ENCODE results near the gene RAN.
A peak's percentile ranks its signal among the peaks of the same experiment; 100 is the strongest.
"Not testable (repeated sequence)": the region's sequence is repeated elsewhere in the genome, so short reads cannot be mapped to it uniquely, and the experiment has no call there.

RAN gene

DNA sequence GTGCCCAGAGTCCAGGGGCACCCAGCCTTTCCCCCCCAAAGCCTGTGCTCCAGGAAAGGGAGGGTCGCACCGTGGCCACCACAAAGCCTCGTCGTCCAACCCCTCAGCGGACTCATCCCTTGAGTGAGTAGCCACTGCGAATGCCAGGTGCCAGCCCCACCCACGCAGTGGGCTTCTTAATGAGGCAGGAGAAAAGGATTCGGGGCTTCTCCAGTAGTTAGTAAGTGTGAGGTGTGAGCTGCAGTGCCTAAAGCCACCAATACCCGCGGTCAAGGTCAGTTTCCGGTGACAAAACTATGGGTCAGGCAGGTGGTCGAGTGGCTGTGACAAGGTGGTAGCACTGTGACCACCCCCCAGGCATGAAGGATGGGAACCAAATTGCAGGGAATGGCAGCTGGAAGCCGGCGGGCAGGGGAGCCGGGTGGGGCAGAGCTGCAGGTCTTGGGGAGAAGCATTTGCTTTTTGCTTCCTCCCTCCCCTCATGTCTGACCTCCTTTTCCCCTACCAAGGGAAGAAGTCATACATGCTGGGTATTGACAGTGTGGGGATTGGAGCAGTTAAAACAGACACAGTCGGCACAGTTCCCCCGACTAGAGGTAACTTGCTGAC is 8.0 kb downstream of the RAN start:
- H3K4me3 ChIP-seq (ENCODE audit: low read depth, low read length), result peak overlapping the region; percentile 26
- TF ChIP-seq, protein P1, sequence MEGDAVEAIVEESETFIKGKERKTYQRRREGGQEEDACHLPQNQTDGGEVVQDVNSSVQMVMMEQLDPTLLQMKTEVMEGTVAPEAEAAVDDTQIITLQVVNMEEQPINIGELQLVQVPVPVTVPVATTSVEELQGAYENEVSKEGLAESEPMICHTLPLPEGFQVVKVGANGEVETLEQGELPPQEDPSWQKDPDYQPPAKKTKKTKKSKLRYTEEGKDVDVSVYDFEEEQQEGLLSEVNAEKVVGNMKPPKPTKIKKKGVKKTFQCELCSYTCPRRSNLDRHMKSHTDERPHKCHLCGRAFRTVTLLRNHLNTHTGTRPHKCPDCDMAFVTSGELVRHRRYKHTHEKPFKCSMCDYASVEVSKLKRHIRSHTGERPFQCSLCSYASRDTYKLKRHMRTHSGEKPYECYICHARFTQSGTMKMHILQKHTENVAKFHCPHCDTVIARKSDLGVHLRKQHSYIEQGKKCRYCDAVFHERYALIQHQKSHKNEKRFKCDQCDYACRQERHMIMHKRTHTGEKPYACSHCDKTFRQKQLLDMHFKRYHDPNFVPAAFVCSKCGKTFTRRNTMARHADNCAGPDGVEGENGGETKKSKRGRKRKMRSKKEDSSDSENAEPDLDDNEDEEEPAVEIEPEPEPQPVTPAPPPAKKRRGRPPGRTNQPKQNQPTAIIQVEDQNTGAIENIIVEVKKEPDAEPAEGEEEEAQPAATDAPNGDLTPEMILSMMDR (IDR thresholded peaks at IDR 0.05; ENCODE audit: low read depth, low read length), result no peak

DNA sequence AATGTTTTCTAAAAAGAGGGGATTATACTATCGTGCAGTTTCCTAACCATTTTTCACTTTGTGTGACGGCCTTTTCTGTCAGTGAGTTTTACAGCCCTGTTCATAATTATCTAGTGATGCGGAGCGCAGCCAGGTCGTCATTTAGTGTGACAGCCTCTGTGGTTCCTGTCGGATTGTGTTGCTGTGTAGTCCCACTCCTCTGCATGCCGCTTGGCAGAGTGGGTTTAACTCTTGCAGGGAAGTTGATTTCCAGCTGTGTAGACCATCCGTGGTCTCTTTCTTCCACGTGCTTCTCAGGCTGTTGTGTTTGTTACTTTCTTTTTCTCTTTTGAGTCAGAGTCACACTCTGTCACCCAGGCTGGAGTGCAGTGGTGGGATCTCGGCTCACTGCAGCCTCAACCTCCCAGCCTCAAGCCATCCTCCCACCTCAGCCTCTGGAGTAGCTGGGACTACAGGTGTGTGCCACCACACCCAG is 8.6 kb downstream of the RAN start:
- peak overlapping the region; percentile 26 for H3K4me3 ChIP-seq (ENCODE audit: low read depth, low read length)
- TF ChIP-seq, protein P1 (IDR thresholded peaks at IDR 0.05; ENCODE audit: low read depth, low read length), result no peak

DNA sequence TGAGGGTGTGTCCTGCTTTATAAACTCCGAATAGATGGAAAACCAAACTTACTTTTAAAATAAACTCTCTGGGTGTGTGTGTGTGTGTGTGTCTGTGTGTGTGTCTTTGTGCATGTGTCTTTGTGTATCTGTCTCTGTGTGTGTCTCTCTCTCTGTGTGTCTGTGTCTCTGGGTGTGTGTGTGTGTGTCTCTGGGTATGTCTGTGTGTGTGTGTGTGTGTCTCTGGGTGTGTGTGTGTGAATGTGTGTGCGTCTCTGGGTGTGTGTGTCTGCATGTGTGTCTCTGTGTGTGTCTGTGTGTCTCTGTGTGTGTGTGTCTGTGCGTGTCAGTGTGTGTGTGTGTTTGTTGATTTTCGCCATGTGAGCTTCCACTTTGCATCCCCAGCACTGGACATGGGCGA is 9.2 kb downstream of the RAN start:
- TF ChIP-seq, protein P1 (IDR thresholded peaks at IDR 0.05; ENCODE audit: low read depth, low read length), result no peak

DNA sequence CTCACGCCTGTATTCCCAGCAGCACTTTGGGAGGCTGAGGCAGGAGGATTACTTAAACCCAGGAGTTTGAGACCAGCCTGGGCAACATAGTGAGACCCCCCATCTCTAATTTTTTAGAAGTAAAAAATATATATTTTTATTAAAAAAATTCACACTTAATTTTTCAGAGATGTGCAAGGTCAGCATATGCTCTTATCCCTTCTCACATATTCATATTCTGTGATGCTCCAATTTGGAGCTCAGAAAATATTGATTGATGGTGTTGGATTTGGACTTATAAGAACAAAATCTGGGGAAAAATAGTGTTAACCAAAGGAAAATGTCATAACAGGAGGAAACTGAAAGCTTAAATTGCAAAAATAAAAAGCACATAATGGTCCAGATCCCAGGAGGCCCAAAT is 9.7 kb downstream of the RAN start:
- TF ChIP-seq, protein P1 (IDR thresholded peaks at IDR 0.05; ENCODE audit: low read depth, low read length), result no peak
- H3K4me3 ChIP-seq (ENCODE audit: low read depth, low read length), result no peak overlapping the region

More for the DNA sequence above, 9.2 kb downstream of the RAN start:
- H3K4me3 ChIP-seq (ENCODE audit: low read depth, low read length), result no peak overlapping the region

DNA sequence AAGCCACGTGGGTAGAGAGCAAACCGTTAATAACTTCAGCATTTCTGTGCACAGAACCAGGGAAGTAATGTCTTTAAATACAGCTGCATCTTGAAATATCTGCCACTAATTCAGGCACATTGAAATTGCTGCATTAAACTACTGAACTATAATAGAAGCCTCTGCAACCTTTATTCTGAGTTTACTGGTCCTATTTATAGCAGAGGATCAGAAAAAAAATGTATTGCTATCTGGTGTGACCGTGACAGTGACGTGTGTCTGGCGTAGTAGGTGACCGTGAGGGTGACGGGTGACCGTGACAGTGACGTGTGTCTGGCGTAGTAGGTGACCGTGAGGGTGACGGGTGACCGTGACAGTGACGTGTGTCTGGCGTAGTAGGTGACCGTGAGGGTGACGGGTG is 15.3 kb downstream of the RAN start:
- H3K4me3 ChIP-seq (ENCODE audit: low read depth, low read length), result not testable (repeated sequence)

DNA sequence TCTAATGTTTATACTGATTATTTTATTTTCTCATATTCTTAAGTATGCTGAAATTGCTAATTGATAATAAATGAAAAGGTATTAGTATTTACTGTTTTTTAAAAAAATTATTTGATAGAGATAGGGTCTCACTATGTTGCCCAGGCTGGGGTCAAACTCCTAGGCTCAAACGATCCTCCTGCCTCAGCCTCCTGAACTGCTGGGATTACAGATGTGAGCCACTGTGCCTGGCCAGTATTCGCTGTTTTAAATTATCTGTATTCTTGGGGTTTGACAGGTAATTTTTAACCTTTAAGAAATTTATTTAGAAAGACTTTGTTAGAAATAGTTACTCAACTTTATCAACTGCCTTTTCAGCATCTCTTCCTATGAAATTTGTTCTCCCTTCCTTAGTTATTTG is 32.2 kb downstream of the RAN start:
- H3K4me3 ChIP-seq (ENCODE audit: low read depth, low read length), result no peak overlapping the region
- TF ChIP-seq, protein P1 (IDR thresholded peaks at IDR 0.05; ENCODE audit: low read depth, low read length), result no peak

DNA sequence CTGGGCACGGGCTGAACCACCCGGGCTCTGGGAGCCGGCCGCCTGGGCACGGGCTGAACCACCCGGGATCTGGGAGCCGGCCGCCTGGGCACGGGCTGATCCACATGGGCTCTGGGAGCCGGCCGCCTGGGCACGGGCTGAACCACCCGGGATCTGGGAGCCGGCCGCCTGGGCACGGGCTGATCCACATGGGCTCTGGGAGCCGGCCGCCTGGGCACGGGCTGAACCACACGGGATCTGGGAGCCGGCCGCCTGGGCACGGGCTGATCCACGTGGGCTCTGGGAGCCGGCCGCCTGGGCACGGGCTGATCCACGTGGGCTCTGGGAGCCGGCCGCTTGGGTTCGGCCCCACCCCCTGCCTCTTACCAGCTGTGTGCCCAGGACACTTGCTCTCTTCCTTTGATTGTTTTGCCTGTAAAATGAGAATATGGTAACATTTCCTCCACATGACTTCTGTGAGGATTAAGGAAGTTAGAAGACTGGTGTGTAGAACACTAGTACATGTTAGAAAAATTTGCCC is 33.1 kb downstream of the RAN start:
- not testable (repeated sequence) for H3K4me3 ChIP-seq (ENCODE audit: low read depth, low read length)

DNA sequence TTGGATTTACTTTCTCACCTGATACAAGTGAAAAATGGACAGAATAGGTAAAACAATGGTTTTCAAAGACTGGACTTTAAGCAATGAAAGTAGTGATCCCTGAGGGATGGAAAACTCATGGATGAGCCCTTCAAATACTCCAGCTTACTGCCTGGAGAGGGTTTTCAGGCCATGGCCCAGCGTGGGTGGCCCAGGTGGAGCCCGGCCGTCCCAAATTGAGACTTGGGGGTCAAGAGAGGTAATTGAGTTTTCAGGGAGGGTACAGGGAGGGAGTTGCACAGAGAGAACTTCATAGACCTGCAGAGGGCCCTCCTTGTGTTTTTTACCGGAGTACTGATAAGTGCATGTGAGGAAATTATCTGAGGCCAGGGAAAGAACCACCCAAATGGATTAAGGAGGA is 37.2 kb downstream of the RAN start:
- TF ChIP-seq, protein P1 (IDR thresholded peaks at IDR 0.05; ENCODE audit: low read depth, low read length), result no peak
- H3K4me3 ChIP-seq (ENCODE audit: low read depth, low read length), result no peak overlapping the region

All from WI38 (cell line).